Measurements from ENCODE around the gene CSGALNACT2. TPM values are rescaled to one million over a fixed set of nuclear protein-coding genes. Genes with fewer than 3 reads are reported as not detected.

Gene CSGALNACT2
- polyA plus RNA-seq, 1 experiment = 14.1 TPM

DNA sequence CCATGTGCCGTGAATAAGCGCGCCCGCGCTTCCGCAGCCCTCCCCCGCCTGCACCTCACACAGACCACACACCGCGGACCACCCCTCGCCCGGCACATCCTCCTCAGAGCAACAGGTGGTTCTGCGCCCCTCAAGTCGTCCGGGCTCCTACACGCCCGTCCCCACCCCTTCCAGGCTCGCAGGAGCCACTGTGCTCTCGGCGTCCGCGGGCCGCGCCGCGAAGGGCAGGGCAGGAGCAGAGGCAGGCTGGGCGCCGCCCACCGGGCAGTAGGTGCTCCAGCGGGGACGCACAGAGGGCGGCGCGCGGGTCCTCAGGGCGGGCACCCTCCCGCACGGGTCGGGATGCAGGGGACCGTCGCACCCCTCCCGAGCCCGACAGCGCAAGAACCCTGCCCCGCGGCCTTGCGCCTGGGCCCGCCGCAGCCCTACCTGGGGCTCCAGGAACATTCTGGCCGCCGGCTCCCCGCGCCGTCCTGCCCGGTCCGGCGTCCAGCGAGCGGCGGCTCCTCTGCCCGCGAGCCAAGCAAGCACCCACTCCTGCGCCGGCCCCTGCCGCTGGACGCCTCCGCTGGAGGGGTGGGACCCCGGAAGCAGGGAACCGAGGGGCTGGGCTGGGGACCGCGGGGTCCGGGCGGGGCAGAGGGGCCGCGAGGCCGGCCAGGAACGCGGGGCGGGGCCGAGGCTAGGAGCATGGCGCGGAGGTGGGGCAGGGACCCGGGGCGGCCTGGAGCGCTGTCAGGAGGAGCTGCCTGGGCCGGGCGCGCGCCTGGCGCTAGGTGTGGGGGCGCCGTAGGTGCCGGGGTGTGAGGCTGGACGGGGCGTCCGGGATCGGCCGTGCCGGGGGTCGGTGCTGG lies 91.2 kb downstream of the CSGALNACT2 start:
- CTCF ChIA-PET = interaction anchor here (1.7 kb wide), 1 partner anchor 15 kb away, joined by 5 read pairs; no protein-coding TSS in a partner anchor
- H3K27me3 ChIP-seq (ENCODE audit: control insufficient read depth, insufficient read depth, low read length) = peaks cover 40% of the 10 kb centered on the region

GRCh38 chr10:43230101-43230908 lies 92.1 kb downstream of the CSGALNACT2 start:
- Histone ChIP-seq H3K36me3 (ENCODE audit: control insufficient read depth, insufficient read depth, low read length) (no peaks in the 10 kb centered on the region), H3K27me3 (ENCODE audit: control insufficient read depth, insufficient read depth, low read length) (peaks cover 36% of the 10 kb centered on the region), H3K4me3 (ENCODE audit: low read depth, low read length) (no peak overlapping the region)
- CTCF ChIA-PET = interaction anchor here (1.7 kb wide), 1 partner anchor 16 kb away, joined by 5 read pairs; no protein-coding TSS in a partner anchor
- TF ChIP-seq, protein P1, sequence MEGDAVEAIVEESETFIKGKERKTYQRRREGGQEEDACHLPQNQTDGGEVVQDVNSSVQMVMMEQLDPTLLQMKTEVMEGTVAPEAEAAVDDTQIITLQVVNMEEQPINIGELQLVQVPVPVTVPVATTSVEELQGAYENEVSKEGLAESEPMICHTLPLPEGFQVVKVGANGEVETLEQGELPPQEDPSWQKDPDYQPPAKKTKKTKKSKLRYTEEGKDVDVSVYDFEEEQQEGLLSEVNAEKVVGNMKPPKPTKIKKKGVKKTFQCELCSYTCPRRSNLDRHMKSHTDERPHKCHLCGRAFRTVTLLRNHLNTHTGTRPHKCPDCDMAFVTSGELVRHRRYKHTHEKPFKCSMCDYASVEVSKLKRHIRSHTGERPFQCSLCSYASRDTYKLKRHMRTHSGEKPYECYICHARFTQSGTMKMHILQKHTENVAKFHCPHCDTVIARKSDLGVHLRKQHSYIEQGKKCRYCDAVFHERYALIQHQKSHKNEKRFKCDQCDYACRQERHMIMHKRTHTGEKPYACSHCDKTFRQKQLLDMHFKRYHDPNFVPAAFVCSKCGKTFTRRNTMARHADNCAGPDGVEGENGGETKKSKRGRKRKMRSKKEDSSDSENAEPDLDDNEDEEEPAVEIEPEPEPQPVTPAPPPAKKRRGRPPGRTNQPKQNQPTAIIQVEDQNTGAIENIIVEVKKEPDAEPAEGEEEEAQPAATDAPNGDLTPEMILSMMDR (IDR thresholded peaks at IDR 0.05; ENCODE audit: insufficient read depth, low read depth, low read length) = no peak
- POLR2A ChIA-PET = no interaction called here
- DNase-seq (ENCODE audit: low read depth) = no peak

More for the DNA sequence above, 91.2 kb downstream of the CSGALNACT2 start:
- POLR2A ChIA-PET = no interaction called here
- Histone ChIP-seq H3K4me3 (ENCODE audit: low read depth, low read length) (no peak overlapping the region), H3K36me3 (ENCODE audit: control insufficient read depth, insufficient read depth, low read length) (no peaks in the 10 kb centered on the region)
- TF ChIP-seq, protein P1 (IDR thresholded peaks at IDR 0.05; ENCODE audit: insufficient read depth, low read depth, low read length) = no peak
- no peak for DNase-seq (ENCODE audit: low read depth)

DNA sequence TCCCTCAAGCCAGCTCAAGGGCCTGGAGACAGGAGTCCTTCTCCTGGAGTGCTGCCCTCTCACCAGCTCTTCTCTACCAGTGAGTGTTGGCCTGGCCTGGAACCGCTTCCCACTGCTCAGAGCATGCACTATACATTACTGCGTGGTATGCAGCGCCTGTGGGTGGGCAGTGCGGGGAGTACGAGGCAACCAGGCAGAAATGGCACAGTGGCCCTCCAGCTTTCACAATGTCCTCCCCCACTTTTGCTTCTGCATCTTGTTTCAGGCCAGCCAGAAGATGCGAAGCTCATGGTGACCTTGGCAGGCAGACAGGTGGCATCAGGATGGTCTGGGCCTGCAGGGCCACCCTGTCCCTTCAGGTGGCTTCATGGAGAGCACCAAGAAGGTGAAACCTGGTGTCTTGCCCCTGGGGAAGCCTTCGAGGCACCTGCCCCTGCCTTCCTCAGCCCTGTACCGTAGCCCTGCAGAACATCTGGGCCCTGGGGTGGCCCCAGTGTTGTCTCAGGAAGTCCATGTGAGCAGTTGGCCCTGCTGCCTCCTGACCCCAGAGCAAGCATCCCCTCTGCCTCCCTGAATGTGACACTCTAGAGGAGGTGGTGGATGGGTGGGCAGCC lies 92.8 kb downstream of the CSGALNACT2 start:
- CTCF ChIA-PET = interaction anchor here (1.7 kb wide), 1 partner anchor 17 kb away, joined by 5 read pairs; no protein-coding TSS in a partner anchor
- POLR2A ChIA-PET = no interaction called here
- no peak overlapping the region for H3K4me3 ChIP-seq (ENCODE audit: low read depth, low read length)
- no peaks in the 10 kb centered on the region for H3K36me3 ChIP-seq (ENCODE audit: control insufficient read depth, insufficient read depth, low read length)
- no peak for DNase-seq (ENCODE audit: low read depth)
- H3K27me3 ChIP-seq (ENCODE audit: control insufficient read depth, insufficient read depth, low read length) = peaks cover 34% of the 10 kb centered on the region
- TF ChIP-seq, protein P1 (IDR thresholded peaks at IDR 0.05; ENCODE audit: insufficient read depth, low read depth, low read length) = no peak

DNA sequence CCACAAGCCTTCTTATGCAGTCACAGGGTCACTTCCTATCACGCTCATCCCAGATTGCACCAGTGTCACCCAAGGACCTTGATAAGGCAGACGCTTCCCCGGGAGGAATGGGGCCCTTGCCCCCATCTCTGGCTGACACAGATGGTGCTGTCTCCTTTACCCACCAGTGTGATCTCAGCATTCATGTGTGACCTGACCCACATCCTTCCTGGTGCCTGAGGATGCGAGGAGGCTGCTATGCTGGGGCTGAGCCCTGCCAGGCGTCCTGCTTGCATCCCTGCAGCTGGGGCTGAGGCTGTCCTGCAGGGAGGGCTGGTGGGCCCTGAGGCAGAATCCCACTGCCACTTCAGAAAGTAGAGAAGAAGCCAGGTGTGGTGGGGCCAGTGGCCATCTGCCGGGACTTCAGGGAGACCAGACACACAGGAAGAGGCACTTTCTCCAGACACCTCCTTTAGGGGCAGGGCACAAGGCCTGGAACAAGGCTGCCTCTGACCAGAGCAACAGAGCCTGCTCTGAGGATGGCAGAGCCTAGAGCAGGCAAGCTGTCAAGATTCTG lies 93.4 kb downstream of the CSGALNACT2 start:
- TF ChIP-seq, protein P1 (IDR thresholded peaks at IDR 0.05; ENCODE audit: insufficient read depth, low read depth, low read length) = no peak
- Histone ChIP-seq H3K4me3 (ENCODE audit: low read depth, low read length) (no peak overlapping the region), H3K36me3 (ENCODE audit: control insufficient read depth, insufficient read depth, low read length) (no peaks in the 10 kb centered on the region), H3K27me3 (ENCODE audit: control insufficient read depth, insufficient read depth, low read length) (peaks cover 34% of the 10 kb centered on the region)
- ChIA-PET POLR2A (no interaction called here), CTCF (no interaction called here)
- DNase-seq (ENCODE audit: low read depth) = no peak
